ENCODE data around the gene MS4A4E. TPM values are rescaled to one million over a fixed set of nuclear protein-coding genes. Genes with fewer than 3 reads are reported as not detected.

Gene MS4A4E
- total and polyA plus RNA-seq, 2 of the 13 experiments (the other 11 are each of a cell fraction or from before 2014, with no cell fraction given): not detected

- H3K4me2 ChIP-seq (ENCODE audit: low read depth, low read length): no peak overlapping the region
- no peak overlapping the region for H2AFZ ChIP-seq (ENCODE audit: low read length)
- no peak overlapping the region for H3K9ac ChIP-seq (ENCODE audit: insufficient read depth, low read depth, low read length)
- FAIRE-seq (no peak), DNase-seq (ENCODE audit: low spot score) (no peak), ATAC-seq (no peak)
- in situ Hi-C loops (cut with HindIII; ENCODE audit: extremely low pct_ligation_motif_present, low pct_unique_long_range_greater_than_20kb) (no loop called here), intact Hi-C loops (cut with micrococcal nuclease; ENCODE audit: unreplicated experiment) (no loop called here)
- no TSS peak for BruUV-seq (replicated peaks)
- POLR2A ChIA-PET: no interaction called here
- CTCF ChIA-PET (ENCODE audit: low intra/inter-chr PET ratio, low total read pairs): no interaction called here
- no peaks in the 10 kb centered on the region for H3K9me3 ChIP-seq (ENCODE audit: low read length)
- no peak overlapping the region for H3K27ac ChIP-seq (ENCODE audit: extremely low read length, insufficient read depth, low read length)
- TF ChIP-seq ZNF10 (CRISPR knock-in tag; IDR thresholded peaks at IDR 0.05; ENCODE audit: borderline replicate concordance, low read depth) (no peak), SMYD3 (CRISPR knock-in tag; IDR thresholded peaks at IDR 0.05) (no peak)
- no peaks in the 10 kb centered on the region for H3K79me2 ChIP-seq (ENCODE audit: insufficient read depth, low read length)
- no peaks in the 10 kb centered on the region for H4K20me1 ChIP-seq (ENCODE audit: insufficient read depth, low read length)
- no peaks in the 10 kb centered on the region for H3K27me3 ChIP-seq (ENCODE audit: control insufficient read depth in 1 of 2, insufficient read depth in 2 of 2, low read length in 2 of 2)
- no peaks in the 10 kb centered on the region for H3K36me3 ChIP-seq (replicated peaks in 1 of 2; ENCODE audit: control insufficient read depth in 1 of 2, insufficient read depth in 2 of 2, low read length in 2 of 2)
- 34% methylated on average over 5 of the region's 5 CpGs for WGBS (ENCODE audit: low lambda C conversion rate)
- no peaks in the 10 kb centered on the region for H3K4me1 ChIP-seq (ENCODE audit: insufficient read depth, low read length)
- no peak overlapping the region for H3K4me3 ChIP-seq (replicated peaks in 1 of 3; ENCODE audit: insufficient read depth in 1 of 3, low read depth in 2 of 3, low read length in 3 of 3)
Measured at GRCh38 chr11:60240662-60241061, 2.3 kb downstream of the MS4A4E start.

- Histone ChIP-seq H3K27me3 (ENCODE audit: control insufficient read depth in 1 of 2, insufficient read depth in 2 of 2, low read length in 2 of 2) (no peaks in the 10 kb centered on the region), H3K4me1 (ENCODE audit: insufficient read depth, low read length) (no peaks in the 10 kb centered on the region), H4K20me1 (ENCODE audit: insufficient read depth, low read length) (no peaks in the 10 kb centered on the region), H3K9me3 (ENCODE audit: low read length) (no peaks in the 10 kb centered on the region), H3K79me2 (ENCODE audit: insufficient read depth, low read length) (no peaks in the 10 kb centered on the region), H3K36me3 (replicated peaks in 1 of 2; ENCODE audit: control insufficient read depth in 1 of 2, insufficient read depth in 2 of 2, low read length in 2 of 2) (no peaks in the 10 kb centered on the region), H2AFZ (ENCODE audit: low read length) (no peak overlapping the region), H3K4me3 (replicated peaks in 1 of 3; ENCODE audit: insufficient read depth in 1 of 3, low read depth in 2 of 3, low read length in 3 of 3) (no peak overlapping the region), H3K9ac (ENCODE audit: insufficient read depth, low read depth, low read length) (no peak overlapping the region), H3K4me2 (ENCODE audit: low read depth, low read length) (no peak overlapping the region), H3K27ac (ENCODE audit: extremely low read length, insufficient read depth, low read length) (no peak overlapping the region)
- CTCF ChIA-PET (ENCODE audit: low intra/inter-chr PET ratio, low total read pairs): no interaction called here
- in situ Hi-C loops (cut with HindIII; ENCODE audit: extremely low pct_ligation_motif_present, low pct_unique_long_range_greater_than_20kb) (no loop called here), intact Hi-C loops (cut with micrococcal nuclease; ENCODE audit: unreplicated experiment) (no loop called here)
- FAIRE-seq: no peak
- no TSS peak for BruUV-seq (replicated peaks)
- POLR2A ChIA-PET: no interaction called here
- no peak for DNase-seq (ENCODE audit: low spot score)
- ATAC-seq: no peak
- 15% methylated on average over 3 of the region's 3 CpGs for WGBS (ENCODE audit: low lambda C conversion rate)
- TF ChIP-seq ZZZ3 (CRISPR knock-in tag; IDR thresholded peaks at IDR 0.05; ENCODE audit: borderline replicate concordance) (no peak), ZNF431 (CRISPR knock-in tag; IDR thresholded peaks at IDR 0.05; ENCODE audit: borderline replicate concordance, low read depth) (no peak), REXO4 (CRISPR knock-in tag; IDR thresholded peaks at IDR 0.05; ENCODE audit: borderline replicate concordance) (no peak), ZNF350 (CRISPR knock-in tag; IDR thresholded peaks at IDR 0.05; ENCODE audit: borderline replicate concordance, low read depth) (no peak), ATF1 (CRISPR knock-in tag; IDR thresholded peaks at IDR 0.05) (no peak), ZBTB21 (CRISPR knock-in tag; IDR thresholded peaks at IDR 0.05) (no peak), XBP1 (CRISPR knock-in tag; IDR thresholded peaks at IDR 0.05) (no peak), EEA1 (CRISPR knock-in tag; IDR thresholded peaks at IDR 0.05; ENCODE audit: borderline replicate concordance) (no peak), DR1 (CRISPR knock-in tag; IDR thresholded peaks at IDR 0.05) (no peak), GPBP1L1 (CRISPR knock-in tag; IDR thresholded peaks at IDR 0.05) (no peak), NFKB2 (CRISPR knock-in tag; IDR thresholded peaks at IDR 0.05; ENCODE audit: borderline replicate concordance) (no peak), ZNF747 (CRISPR knock-in tag; IDR thresholded peaks at IDR 0.05; ENCODE audit: borderline replicate concordance) (no peak)
- TF ChIP-seq, protein P1, sequence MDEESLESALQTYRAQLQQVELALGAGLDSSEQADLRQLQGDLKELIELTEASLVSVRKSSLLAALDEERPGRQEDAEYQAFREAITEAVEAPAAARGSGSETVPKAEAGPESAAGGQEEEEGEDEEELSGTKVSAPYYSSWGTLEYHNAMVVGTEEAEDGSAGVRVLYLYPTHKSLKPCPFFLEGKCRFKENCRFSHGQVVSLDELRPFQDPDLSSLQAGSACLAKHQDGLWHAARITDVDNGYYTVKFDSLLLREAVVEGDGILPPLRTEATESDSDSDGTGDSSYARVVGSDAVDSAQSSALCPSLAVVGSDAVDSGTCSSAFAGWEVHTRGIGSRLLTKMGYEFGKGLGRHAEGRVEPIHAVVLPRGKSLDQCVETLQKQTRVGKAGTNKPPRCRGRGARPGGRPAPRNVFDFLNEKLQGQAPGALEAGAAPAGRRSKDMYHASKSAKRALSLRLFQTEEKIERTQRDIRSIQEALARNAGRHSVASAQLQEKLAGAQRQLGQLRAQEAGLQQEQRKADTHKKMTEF (CRISPR knock-in tag; IDR thresholded peaks at IDR 0.05): no peak
- TF ChIP-seq, protein P2, sequence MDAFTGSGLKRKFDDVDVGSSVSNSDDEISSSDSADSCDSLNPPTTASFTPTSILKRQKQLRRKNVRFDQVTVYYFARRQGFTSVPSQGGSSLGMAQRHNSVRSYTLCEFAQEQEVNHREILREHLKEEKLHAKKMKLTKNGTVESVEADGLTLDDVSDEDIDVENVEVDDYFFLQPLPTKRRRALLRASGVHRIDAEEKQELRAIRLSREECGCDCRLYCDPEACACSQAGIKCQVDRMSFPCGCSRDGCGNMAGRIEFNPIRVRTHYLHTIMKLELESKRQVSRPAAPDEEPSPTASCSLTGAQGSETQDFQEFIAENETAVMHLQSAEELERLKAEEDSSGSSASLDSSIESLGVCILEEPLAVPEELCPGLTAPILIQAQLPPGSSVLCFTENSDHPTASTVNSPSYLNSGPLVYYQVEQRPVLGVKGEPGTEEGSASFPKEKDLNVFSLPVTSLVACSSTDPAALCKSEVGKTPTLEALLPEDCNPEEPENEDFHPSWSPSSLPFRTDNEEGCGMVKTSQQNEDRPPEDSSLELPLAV (CRISPR knock-in tag; conservative IDR thresholded peaks at IDR 0.05; ENCODE audit: low read depth): no peak
Measured at GRCh38 chr11:60235321-60235720, 7.6 kb downstream of the MS4A4E start.

Data from HepG2 (cell line).